ENCODE measurements around the gene TP53TG3E. TPM values are rescaled to one million over a fixed set of nuclear protein-coding genes. Genes with fewer than 3 reads are reported as not detected.
"Not testable (repeated sequence)": the region's sequence is repeated elsewhere in the genome, so short reads cannot be mapped to it uniquely, and the experiment has no call there.

TP53TG3E gene, protein sequence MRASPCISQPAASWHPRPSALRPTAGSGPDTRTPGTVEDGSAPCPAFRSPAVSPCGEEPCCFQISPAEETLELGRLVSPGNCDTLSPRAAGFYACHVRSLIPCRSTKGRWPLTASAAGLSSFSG
- total RNA-seq: not detected
- long read RNA-seq: 0 reads

DNA sequence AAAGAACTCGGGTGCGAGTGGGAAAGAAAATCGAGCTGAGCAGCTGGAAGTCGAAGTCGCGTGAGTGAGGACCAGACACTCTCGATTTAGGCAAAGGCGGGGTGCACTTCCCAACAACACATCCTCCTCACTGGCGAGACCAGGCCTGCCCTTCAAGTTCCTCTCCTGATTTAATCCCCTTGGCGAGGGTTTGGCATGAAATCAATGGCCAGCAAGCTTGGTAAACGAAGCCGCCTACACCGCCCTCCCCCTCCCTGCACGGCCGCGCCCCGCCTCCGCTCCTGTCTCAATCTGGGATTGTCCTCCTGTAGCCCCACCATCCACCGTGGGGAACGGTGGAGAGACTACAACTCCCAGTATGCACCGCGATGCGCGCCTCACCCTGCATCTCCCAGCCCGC, at the start of gene TP53TG3E:
Gene TP53TG3E, plus strand, starts transcription at position 301 of the 400 bp plus-strand sequence. Its CDS starts 68 bp downstream, at position 369.
- H3K36me3 ChIP-seq; H3K9me3 ChIP-seq (replicated peaks); intact Hi-C loops (cut with micrococcal nuclease); DNase-seq; H3K27ac ChIP-seq (replicated peaks); H3K27me3 ChIP-seq (ENCODE audit: low read depth); H3K4me3 ChIP-seq; H3K4me1 ChIP-seq: not testable (repeated sequence)

DNA sequence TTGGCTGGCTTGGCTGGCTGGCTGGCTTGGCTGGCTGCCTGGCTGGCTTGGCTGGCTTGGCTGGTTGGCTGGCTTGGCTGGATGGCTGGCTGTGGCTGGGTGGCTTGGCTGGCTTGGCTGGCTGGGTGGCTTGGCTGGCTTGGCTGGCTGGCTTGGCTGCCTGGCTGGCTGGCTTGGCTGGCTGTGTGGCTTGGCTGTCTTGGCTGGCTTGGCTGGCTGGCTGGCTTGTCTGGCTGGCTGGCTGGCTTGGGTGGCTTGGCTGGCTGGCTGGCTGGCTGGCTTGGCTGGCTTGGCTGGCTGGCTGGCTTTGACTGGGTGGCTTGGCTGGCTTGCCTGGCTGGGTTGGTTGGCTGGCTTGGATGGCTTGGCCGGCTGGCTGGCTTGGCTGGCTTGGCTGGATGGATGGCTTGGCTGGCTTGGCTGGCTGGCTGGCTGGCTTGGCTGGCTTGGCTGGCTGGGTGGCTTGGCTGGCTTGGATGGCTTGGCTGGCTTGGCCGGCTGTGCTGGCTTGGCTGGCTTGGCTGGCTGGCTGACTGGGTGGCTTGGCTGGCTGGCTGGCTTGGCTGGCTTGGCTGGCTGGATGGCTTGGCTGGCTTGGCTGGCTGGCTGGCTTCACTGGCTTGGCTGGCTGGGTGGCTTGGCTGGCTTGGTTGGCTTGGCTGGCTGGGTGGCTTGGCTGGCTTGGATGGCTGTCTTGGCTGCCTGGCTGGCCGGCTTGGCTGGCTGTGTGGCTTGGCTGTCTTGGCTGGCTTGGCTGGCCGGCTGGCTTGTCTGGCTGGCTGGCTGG, 32.3 kb downstream of the TP53TG3E start:
- intact Hi-C loops (cut with micrococcal nuclease); H3K9me3 ChIP-seq (replicated peaks); H3K4me3 ChIP-seq; H3K36me3 ChIP-seq; H3K27ac ChIP-seq (replicated peaks); H3K27me3 ChIP-seq (ENCODE audit: low read depth); H3K4me1 ChIP-seq: not testable (repeated sequence)
- DNase-seq: peak; percentile 76

DNA sequence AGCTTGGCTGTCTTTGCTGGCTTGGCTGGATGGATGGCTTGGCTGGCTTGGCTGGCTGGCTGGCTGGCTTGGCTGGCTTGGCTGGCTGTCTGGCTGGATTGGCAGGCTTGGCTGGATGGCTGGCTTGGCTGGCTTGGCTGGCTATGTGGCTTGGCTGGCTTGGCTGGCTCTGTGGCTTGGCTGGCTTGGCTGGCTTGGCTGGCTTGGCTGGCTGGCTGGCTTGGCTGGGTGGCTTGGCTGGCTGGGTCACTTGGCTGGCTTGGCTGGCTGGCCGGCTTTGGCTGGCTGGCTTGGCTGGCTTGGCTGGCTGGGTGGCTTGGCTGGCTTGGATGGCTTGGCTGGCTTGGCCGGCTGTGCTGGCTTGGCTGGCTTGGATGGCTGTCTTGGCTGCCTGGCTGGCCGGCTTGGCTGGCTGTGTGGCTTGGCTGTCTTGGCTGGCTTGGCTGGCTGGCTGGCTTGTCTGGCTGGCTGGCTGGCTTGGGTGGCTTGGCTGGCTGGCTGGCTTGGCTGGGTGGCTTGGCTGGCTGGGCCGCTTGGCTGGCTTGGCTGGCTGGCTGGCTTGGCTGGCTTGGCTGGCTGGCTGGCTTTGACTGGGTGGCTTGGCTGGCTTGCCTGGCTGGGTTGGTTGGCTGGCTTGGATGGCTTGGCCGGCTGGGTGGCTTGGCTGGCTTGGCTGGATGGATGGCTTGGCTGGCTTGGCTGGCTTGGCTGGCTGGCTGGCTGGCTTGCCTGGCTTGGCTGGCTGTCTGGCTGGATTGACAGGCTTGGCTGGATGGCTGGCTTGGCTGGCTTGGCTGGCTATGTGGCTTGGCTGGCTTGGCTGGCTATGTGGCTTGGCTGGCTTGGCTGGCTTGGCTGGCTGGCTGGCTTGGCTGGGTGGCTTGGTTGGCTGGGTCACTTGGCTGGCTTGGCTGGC, 33.8 kb downstream of the TP53TG3E start:
- H3K27ac ChIP-seq (replicated peaks); H3K4me1 ChIP-seq; H3K36me3 ChIP-seq; intact Hi-C loops (cut with micrococcal nuclease); H3K4me3 ChIP-seq; H3K9me3 ChIP-seq (replicated peaks); H3K27me3 ChIP-seq (ENCODE audit: low read depth): not testable (repeated sequence)
- peak; percentile 71 for DNase-seq

DNA sequence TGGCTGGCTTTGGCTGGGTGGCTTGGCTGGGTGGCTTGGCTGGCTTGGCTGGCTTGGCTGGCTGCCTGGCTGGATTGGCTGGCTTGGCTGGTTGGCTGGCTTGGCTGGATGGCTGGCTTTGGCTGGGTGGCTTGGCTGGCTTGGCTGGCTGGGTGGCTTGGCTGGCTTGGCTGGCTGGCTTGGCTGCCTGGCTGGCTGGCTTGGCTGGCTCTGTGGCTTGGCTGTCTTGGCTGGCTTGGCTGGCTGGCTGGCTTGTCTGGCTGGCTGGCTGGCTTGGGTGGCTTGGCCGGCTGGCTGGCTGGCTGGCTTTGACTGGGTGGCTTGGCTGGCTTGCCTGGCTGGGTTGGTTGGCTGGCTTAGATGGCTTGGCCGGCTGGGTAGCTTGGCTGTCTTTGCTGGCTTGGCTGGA, 34.4 kb downstream of the TP53TG3E start:
- H3K4me1 ChIP-seq; H3K9me3 ChIP-seq (replicated peaks); H3K4me3 ChIP-seq; H3K27ac ChIP-seq (replicated peaks); H3K36me3 ChIP-seq; H3K27me3 ChIP-seq (ENCODE audit: low read depth); intact Hi-C loops (cut with micrococcal nuclease): not testable (repeated sequence)
- peak; percentile 50 for DNase-seq

DNA sequence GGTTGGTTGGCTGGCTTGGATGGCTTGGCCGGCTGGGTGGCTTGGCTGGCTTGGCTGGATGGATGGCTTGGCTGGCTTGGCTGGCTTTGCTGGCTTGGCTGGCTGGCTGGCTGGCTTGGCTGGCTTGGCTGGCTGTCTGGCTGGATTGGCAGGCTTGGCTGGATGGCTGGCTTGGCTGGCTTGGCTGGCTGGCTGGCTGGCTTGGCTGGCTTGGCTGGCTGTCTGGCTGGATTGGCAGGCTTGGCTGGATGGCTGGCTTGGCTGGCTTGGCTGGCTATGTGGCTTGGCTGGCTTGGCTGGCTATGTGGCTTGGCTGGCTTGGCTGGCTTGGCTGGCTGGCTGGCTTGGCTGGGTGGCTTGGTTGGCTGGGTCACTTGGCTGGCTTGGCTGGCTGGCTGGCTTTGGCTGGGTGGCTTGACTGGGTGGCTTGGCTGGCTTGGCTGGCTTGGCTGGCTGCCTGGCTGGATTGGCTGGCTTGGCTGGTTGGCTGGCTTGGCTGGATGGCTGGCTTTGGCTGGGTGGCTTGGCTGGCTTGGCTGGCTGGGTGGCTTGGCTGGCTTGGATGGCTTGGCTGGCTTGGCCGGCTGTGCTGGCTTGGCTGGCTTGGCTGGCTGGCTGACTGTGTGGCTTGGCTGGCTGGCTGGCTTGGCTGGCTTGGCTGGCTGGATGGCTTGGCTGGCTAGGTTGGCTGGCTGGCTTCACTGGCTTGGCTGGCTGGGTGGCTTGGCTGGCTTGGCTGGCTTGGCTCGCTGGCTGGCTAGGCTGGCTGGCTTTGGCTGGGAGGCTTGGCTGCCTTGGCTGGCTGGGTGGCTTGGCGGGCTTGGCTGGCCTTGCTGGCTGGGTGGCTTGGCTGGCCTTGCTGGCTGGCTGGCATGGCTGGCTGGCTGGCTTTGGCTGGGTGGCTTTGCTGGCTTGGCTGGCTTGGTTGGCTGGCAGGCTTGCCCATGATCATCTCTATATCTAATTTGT, 35.3 kb downstream of the TP53TG3E start:
- H3K27me3 ChIP-seq (ENCODE audit: low read depth); H3K9me3 ChIP-seq (replicated peaks); H3K36me3 ChIP-seq; H3K27ac ChIP-seq (replicated peaks); intact Hi-C loops (cut with micrococcal nuclease); H3K4me3 ChIP-seq; H3K4me1 ChIP-seq: not testable (repeated sequence)
- peak; percentile 63 for DNase-seq

Other genes starting within 250 kb of the TP53TG3E start
- gene TP53TG3C, start 110.1 kb upstream of the TP53TG3E start, total RNA-seq: 0.58 TPM
- gene TP53TG3B, start 56.5 kb downstream of the TP53TG3E start, total RNA-seq: not detected
- not detected for gene TP53TG3F, start 155.3 kb downstream of the TP53TG3E start, total RNA-seq